Stomach (tissue), 9 donors: ENCODE measurements around the gene STAU1. TPM values are rescaled to one million over a fixed set of nuclear protein-coding genes. Genes with fewer than 3 reads are reported as not detected.
"Not testable (repeated sequence)": the region's sequence is repeated elsewhere in the genome, so short reads cannot be mapped to it uniquely, and the experiment has no call there.

Source experiments
- DNase-seq, 2 donors: peaks; one replicate each; pipeline versions ENCODE4 v3.0.0 to v3.0.0-alpha.2; 2013 to 2019
- H3K27ac ChIP-seq, 5 donors: fragments of 200-600 bp in 4 of 5; sonication (generic) in 4 of 5; one replicate each; pipeline ENCODE4 v1.5.1; 2013 to 2019; ENCODE audit warnings: mild to moderate bottlenecking in 1 of 5, moderate library complexity in 1 of 5
- H3K27me3 ChIP-seq, 3 donors: fragments of 200-600 bp; sonication (generic); one replicate each; pipeline ENCODE4 v1.5.1; 2017 to 2019; ENCODE audit warnings: mixed run types in 1 of 3
- H3K36me3 ChIP-seq, 4 donors: fragments of 200-600 bp; sonication (generic); 1 replicate in 3 of 4; 2 replicates in 1 of 4; pipeline ENCODE4 v1.5.1; 2016 to 2019
- H3K4me1 ChIP-seq, 4 donors: fragments of 200-600 bp; sonication (generic); one replicate each; pipeline ENCODE4 v1.5.1; 2016 to 2019
- H3K4me3 ChIP-seq, 4 donors: fragments of 200-600 bp; sonication (generic) in 3 of 4; one replicate each; pipeline ENCODE4 v1.5.1; 2016 to 2019; ENCODE audit warnings: mild to moderate bottlenecking in 1 of 4
- H3K9me3 ChIP-seq, 4 donors: fragments of 200-600 bp; sonication (generic); one replicate each; pipeline ENCODE4 v1.5.1; 2016 to 2019
- CTCF ChIP-seq, 7 experiments: fragments of 450-650 bp in 4 of 7; fragments of 200-600 bp in 3 of 7; sonication (generic) in 3 of 7; IDR thresholded peaks; one replicate each; pipeline ENCODE4 v1.5.1; 2016 to 2019; ENCODE audit warnings: antibody characterized with exemption in 7 of 7, control low read depth in 2 of 7, mild to moderate bottlenecking in 1 of 7
- EP300 ChIP-seq: sonication (generic); formaldehyde crosslinking; IDR thresholded peaks from one replicate; pipeline ENCODE4 v1.6.1; 2017; ENCODE audit warnings: antibody characterized with exemption
- POLR2A ChIP-seq, 4 donors: fragments of 450-650 bp; IDR thresholded peaks; one replicate each; pipeline ENCODE4 v1.6.1; 2016; ENCODE audit warnings: antibody characterized with exemption in 4 of 4, control low read depth in 2 of 4, mild to moderate bottlenecking in 1 of 4, moderate library complexity in 1 of 4
- POLR2AphosphoS5 ChIP-seq, 3 donors: sonication (generic); formaldehyde crosslinking; IDR thresholded peaks; one replicate each; pipeline ENCODE4 v1.6.1; 2016; ENCODE audit warnings: antibody characterized with exemption in 3 of 3
- WGBS, 5 donors: extraction: QIAGEN DNeasy Blood & Tissue Kit in 3 of 5; methylation state at CpG; one replicate each; pipeline versions ENCODE4 v1.1.5 to v1.1.7; 2013 to 2018; 5-methylcytosine and 5-hydroxymethylcytosine counted together
- intact Hi-C: fragments of 100-400 bp; cut with DNase I; formaldehyde crosslinking; loops from one replicate; pipeline ENCODE4 v1.15.1; 2023; ENCODE audit warnings: low total_unique reads
- polyA plus RNA-seq, 3 donors: library from polyadenylated mRNA; stranded (reverse); fragments of 200-250 nt; gene quantifications; one replicate each; pipeline ENCODE4 v1.2.3, GENCODE V29; 2013
- total RNA-seq, 5 donors: library from RNA; depleted of rRNA; stranded (reverse); fragments of >200 nt; gene quantifications; one replicate each; pipeline versions ENCODE4 v1.1.0 to v1.2.3, GENCODE V29; 2014 to 2016
- donor health status: healthy with polysubstance abuse.
- donor health status: Bipolar disorder and iron deficiency.
- donor health status: healthy.

Gene STAU1
- total and polyA plus RNA-seq, 8 donors = 33.0 to 129 (median 56.5) TPM

- Histone ChIP-seq H3K4me3 (no peak overlapping the region), H3K36me3 (peaks cover 0 to 40% (median 29%) of the 10 kb centered on the region in 4 donors), H3K27ac (no peak overlapping the region), H3K27me3 (no peaks in the 10 kb centered on the region), H3K9me3 (no peaks in the 10 kb centered on the region), H3K4me1 (peaks cover 12 to 48% (median 32%) of the 10 kb centered on the region in 4 donors)
- DNase-seq = peak in 1 of 2 donors; percentile 44
- intact Hi-C loops = no loop called here
- TF ChIP-seq CTCF (IDR thresholded peaks at IDR 0.05) = no peak
- no peak for TF ChIP-seq EP300
- TF ChIP-seq POLR2AphosphoS5 (IDR thresholded peaks at IDR 0.05) = no peak
- TF ChIP-seq POLR2A (IDR thresholded peaks at IDR 0.05) = no peak
Measured at GRCh38 chr20:49171909-49172308, 16.2 kb downstream of the STAU1 start.

- no peaks in the 10 kb centered on the region for H3K27me3 ChIP-seq
- no peak for TF ChIP-seq CTCF (IDR thresholded peaks at IDR 0.05)
- TF ChIP-seq EP300 = no peak
- TF ChIP-seq POLR2A (IDR thresholded peaks at IDR 0.05) = no peak
- TF ChIP-seq POLR2AphosphoS5 (IDR thresholded peaks at IDR 0.05) = no peak
- no peak overlapping the region for H3K4me3 ChIP-seq
- intact Hi-C loops = no loop called here
- no peak for DNase-seq
- H3K4me1 ChIP-seq = peaks cover 22 to 54% (median 41%) of the 10 kb centered on the region in 4 donors
- peaks cover 3 to 38% (median 32%) of the 10 kb centered on the region in 4 donors for H3K36me3 ChIP-seq
- no peaks in the 10 kb centered on the region for H3K9me3 ChIP-seq
- H3K27ac ChIP-seq = no peak overlapping the region
- 86 to 95% (median 90%) methylated on average over 2 of the region's 2 CpGs for WGBS, 5 donors
Measured at GRCh38 chr20:49170714-49171113, 17.4 kb downstream of the STAU1 start.

GRCh38 chr20:49169547-49169946, 18.6 kb downstream of the STAU1 start:
- Histone ChIP-seq H3K27ac (no peak overlapping the region), H3K27me3 (no peaks in the 10 kb centered on the region), H3K4me1 (peaks cover 22 to 54% (median 41%) of the 10 kb centered on the region in 4 donors), H3K4me3 (no peak overlapping the region), H3K9me3 (no peaks in the 10 kb centered on the region), H3K36me3 (peaks cover 11 to 48% (median 42%) of the 10 kb centered on the region in 4 donors)
- WGBS, 5 donors = 42 to 95% (median 92%) methylated on average over 2 of the region's 2 CpGs
- intact Hi-C loops = no loop called here
- DNase-seq = no peak
- TF ChIP-seq CTCF (IDR thresholded peaks at IDR 0.05) = no peak
- no peak for TF ChIP-seq POLR2A (IDR thresholded peaks at IDR 0.05)
- TF ChIP-seq POLR2AphosphoS5 (IDR thresholded peaks at IDR 0.05) = no peak
- no peak for TF ChIP-seq EP300

- H3K27ac ChIP-seq, H3K4me3 ChIP-seq, intact Hi-C loops, H3K27me3 ChIP-seq, H3K9me3 ChIP-seq, DNase-seq: not testable (repeated sequence)
- 83 to 89% (median 88%) methylated on average over 10 of the region's 10 CpGs for whole genome bisulfite sequencing, 5 donors
- H3K4me1 ChIP-seq = peaks cover 22 to 54% (median 41%) of the 10 kb centered on the region in 4 donors
- peaks cover 11 to 49% (median 43%) of the 10 kb centered on the region in 4 donors for H3K36me3 ChIP-seq
Measured at GRCh38 chr20:49168864-49169263, 19.3 kb downstream of the STAU1 start.

- Histone ChIP-seq H3K4me3 (no peak overlapping the region), H3K27ac (peak overlapping the region; percentile 14 to 44 (median 33)), H3K4me1 (peaks cover 22 to 54% (median 41%) of the 10 kb centered on the region in 4 donors), H3K36me3 (peaks cover 11 to 41% (median 38%) of the 10 kb centered on the region in 4 donors), H3K9me3 (no peaks in the 10 kb centered on the region), H3K27me3 (no peaks in the 10 kb centered on the region)
- intact Hi-C loops = no loop called here
- 25 to 44% (median 35%) methylated on average over 5 of the region's 5 CpGs for WGBS, 5 donors
- DNase-seq = peak in 1 of 2 donors; percentile 44
- TF ChIP-seq POLR2A (IDR thresholded peaks at IDR 0.05) (no peak), CTCF (IDR thresholded peaks at IDR 0.05) (no peak), POLR2AphosphoS5 (IDR thresholded peaks at IDR 0.05) (no peak), EP300 (no peak)
Measured at GRCh38 chr20:49167811-49168507, 20.2 kb downstream of the STAU1 start.
